Hippocampal formation (tissue), 2 donors: ENCODE measurements around the gene SP7.
"Not testable (repeated sequence)": the region's sequence is repeated elsewhere in the genome, so short reads cannot be mapped to it uniquely, and the experiment has no call there.

Experiments
- DNase-seq, 2 donors: peaks; one replicate each; lab custom pipeline; 2025; lab: John Stamatoyannopoulos, UW

Gene SP7

GRCh38 chr12:53336181-53336681 lies at the start of gene SP7:
Gene SP7, minus strand, starts transcription at chr12:53336354. Its CDS starts 708 bp downstream, at chr12:53335646.
- no peak for DNase-seq

GRCh38 chr12:53383258-53383657 lies 47.1 kb upstream of the SP7 start:
- DNase-seq = no peak

GRCh38 chr12:53381731-53382630 lies 45.8 kb upstream of the SP7 start:
- DNase-seq = peak; percentile 21 to 46

- DNase-seq = no peak
Measured at GRCh38 chr12:53380794-53381730, 44.9 kb upstream of the SP7 start.

- DNase-seq = peak; percentile 84 to 88
Measured at GRCh38 chr12:53380104-53380793, 44.1 kb upstream of the SP7 start, which contains the start of gene SP1. Gene SP1, plus strand, starts transcription at chr12:53380176. Its CDS starts 116 bp downstream, at chr12:53380292.

DNA sequence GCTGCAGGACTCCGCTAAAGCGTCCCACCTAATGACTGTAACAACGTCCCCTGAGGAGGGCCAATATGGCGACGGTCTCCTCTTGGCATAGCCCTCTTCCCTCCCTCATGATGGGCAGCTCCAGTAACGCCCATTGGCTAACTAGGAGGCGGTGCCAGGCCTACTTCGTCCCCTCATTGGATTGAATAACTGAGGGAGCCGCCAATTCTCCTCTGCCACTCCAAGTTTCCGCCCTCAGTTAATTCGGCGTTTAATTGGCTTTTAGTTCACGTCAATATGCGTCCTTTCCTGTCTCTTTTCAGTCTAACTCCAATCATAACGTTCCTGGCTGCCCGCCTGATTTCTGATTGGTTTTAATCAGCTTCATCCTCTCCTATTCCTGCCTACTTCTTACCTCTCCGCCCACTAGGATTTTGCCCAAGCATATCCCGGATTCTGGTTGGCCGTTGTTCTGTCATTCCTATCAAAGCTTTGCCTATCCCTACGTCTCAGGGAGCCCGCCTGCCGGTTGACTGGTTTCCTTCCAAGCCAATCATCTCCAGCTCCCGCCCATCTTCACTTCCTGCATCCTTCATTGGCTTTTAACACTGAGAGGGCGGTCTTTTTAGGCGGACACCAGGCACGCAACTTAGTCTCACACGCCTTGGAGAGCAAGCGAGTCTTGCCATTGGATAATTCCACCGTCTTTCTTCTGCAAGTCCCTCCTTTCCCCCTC lies 43.4 kb upstream of the SP7 start:
- DNase-seq = peak; percentile 100

DNA sequence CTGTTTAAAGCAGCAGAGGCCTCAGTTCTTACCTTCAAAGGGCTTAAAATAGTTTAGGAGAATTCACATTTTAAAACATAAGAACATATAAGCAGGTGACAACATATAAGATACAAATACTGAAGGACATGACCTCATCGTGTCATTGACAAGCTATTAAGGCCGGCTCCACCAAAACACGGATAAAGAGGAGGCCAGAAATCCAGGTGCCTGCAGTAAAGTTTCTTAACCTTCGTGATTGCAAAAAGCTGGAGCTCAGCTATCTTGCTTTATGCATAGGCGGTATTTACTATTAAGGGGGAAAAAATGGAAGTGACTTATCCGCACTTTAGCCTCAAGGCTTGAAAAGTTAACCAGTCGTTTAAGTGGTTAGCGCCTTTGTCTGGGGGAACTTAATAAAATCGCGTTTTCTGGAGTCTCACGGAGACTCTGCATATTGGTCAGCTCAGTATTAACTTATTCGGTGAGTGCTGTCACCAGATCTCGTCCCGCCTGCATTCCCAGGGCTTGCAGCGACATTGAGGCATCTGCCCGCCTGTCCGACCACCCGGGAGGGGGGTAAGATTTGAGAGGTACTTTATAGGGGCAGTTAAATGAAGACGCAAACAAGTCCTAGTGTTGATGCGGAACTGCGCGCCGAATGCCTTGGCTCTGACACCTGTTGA lies 42.7 kb upstream of the SP7 start:
- no peak for DNase-seq

GRCh38 chr12:53378222-53378621 lies 42.1 kb upstream of the SP7 start:
- DNase-seq = no peak

GRCh38 chr12:53376747-53377146 lies 40.6 kb upstream of the SP7 start:
- no peak for DNase-seq

GRCh38 chr12:53374277-53374676 lies 38.1 kb upstream of the SP7 start:
- DNase-seq = not testable (repeated sequence)

GRCh38 chr12:53373554-53374133 lies 37.5 kb upstream of the SP7 start:
- not testable (repeated sequence) for DNase-seq

GRCh38 chr12:53365245-53365904 lies 29.2 kb upstream of the SP7 start:
- DNase-seq = no peak

- DNase-seq = not testable (repeated sequence)
Measured at GRCh38 chr12:53361638-53362037, 25.5 kb upstream of the SP7 start.

DNA sequence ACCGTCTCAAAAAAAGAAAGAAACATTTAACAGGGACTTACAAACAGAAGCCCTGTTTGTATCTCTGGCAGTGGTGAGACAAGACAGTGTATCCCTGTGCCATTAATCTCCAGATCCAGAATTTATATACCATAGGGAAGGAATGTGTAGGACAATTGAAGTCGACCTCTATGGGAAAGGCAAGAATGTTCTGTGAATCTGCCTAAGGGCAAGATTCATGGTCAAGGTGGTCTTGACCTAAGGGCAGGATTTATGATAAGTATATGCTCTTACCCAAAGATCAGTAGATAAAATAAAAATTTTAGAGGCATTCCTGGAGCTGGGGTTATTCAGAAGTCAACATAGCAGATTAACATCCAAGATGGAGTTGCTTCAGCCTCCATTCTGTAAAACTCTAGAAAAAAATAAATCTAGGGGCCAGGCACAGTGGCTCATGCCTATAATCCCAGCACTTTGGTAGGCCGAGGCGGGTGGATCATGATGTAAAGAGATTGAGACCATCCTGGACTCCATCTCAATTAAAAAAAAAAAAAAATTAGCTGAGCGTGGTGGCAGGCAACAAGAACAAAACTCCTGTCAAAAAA lies 22.8 kb upstream of the SP7 start:
- DNase-seq = no peak

GRCh38 chr12:53355121-53355520 lies 19.0 kb upstream of the SP7 start:
- no peak for DNase-seq

- no peak for DNase-seq
Measured at GRCh38 chr12:53353257-53353655, 17.1 kb upstream of the SP7 start.

DNA sequence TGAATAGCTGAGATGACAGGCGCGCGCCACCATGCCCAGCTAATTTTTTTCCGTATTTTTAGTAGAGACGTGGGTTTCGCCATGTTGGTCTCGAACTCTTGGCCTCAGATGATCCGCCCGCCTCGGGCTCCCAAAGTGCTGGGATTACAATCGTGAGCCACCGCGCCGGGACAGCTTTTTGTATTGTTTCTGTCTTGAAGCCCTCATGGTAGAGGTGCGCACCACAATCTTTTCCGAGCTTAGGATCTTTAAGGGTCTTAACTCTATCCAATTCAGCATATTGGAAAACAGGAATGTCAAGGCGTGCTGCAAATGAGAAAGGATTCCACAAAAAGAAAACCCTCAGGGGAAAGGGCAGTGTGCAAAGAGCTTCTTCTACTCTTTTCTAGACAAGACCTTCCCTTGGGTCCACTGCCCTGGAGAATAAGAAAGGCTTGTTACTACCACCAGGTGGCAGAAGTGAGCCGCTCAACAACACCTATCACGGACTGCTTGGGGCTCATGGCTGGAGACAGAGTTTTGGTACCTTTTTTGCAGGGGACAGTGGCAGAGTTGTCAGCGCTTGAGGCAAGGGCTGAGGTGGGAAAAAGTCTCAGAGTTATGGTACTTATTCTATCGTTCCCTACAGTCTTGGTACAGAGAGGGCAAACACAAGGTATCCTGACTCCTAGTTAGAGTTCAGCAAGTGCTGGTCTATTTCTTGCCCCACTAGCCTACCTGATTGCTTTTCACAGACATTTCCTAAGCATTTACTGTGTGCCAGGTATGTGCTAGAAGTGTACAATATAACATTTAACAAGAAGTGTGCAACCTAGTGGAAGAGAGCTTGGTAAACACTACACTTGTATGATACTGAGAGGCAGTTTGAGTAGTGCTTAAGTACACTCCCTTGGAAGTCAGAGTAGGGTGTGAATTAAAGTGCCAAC lies 16.4 kb upstream of the SP7 start:
- DNase-seq = peak; percentile 79 to 83

- DNase-seq = no peak
Measured at GRCh38 chr12:53347905-53348304, 11.8 kb upstream of the SP7 start.
